Ovary (tissue), 9 donors: ENCODE results near the gene ATP6V1G2. TPM values are rescaled to one million over a fixed set of nuclear protein-coding genes. Genes with fewer than 3 reads are reported as not detected.
"Not testable (repeated sequence)": the region's sequence is repeated elsewhere in the genome, so short reads cannot be mapped to it uniquely, and the experiment has no call there.

ENCODE experiments used
- DNase-seq, 5 donors: peaks; one replicate each; pipeline ENCODE4 v3.0.0-alpha.2; 2019 to 2020
- H3K27ac ChIP-seq, 2 donors: fragments of 200-600 bp; one replicate each; pipeline versions ENCODE4 v1.5.1 to v1.8.0; 2019 to 2022
- H3K27me3 ChIP-seq: fragments of 200-600 bp; one replicate; pipeline ENCODE4 v1.8.0; 2022
- H3K36me3 ChIP-seq: fragments of 200-600 bp; sonication (generic); one replicate; pipeline ENCODE4 v1.5.1; 2019
- H3K4me1 ChIP-seq: one replicate; pipeline ENCODE4 v1.8.1; 2013; ENCODE audit warnings: mild to moderate bottlenecking, moderate library complexity; ENCODE audit not compliant: insufficient read depth
- H3K4me3 ChIP-seq: fragments of 200-600 bp; sonication (generic); one replicate; pipeline ENCODE4 v1.5.1; 2017
- H3K9me3 ChIP-seq, 2 donors: fragments of 200-600 bp in 1 of 2; sonication (generic) in 1 of 2; one replicate each; pipeline versions ENCODE4 v1.5.1 to v1.8.1; 2013 to 2019; ENCODE audit warnings: mild to moderate bottlenecking in 1 of 2, moderate library complexity in 1 of 2
- CTCF ChIP-seq, 3 donors: fragments of 450-650 bp in 2 of 3; fragments of 200-600 bp in 1 of 3; IDR thresholded peaks; one replicate each; pipeline versions ENCODE4 v1.5.1 to v1.8.0; 2016 to 2022; ENCODE audit warnings: antibody characterized with exemption in 3 of 3, mild to moderate bottlenecking in 1 of 3
- EP300 ChIP-seq: sonication (generic); formaldehyde crosslinking; IDR thresholded peaks from one replicate; pipeline ENCODE4 v1.6.1; 2017; ENCODE audit warnings: antibody characterized with exemption
- POLR2A ChIP-seq: fragments of 450-650 bp; IDR thresholded peaks from one replicate; pipeline ENCODE4 v1.6.1; 2017; ENCODE audit warnings: antibody characterized with exemption, mild to moderate bottlenecking, moderate library complexity
- WGBS, 3 donors: extraction: QIAGEN DNeasy Blood & Tissue Kit in 1 of 3; methylation state at CpG; one replicate each; pipeline versions ENCODE4 v1.1.5 to v1.1.7; 2013 to 2017; 5-methylcytosine and 5-hydroxymethylcytosine counted together
- intact Hi-C, 4 donors: fragments of 100-400 bp; cut with DNase I; formaldehyde crosslinking; loops; one replicate each; pipeline versions ENCODE4 v1.11.0 to v1.15.1; 2022 to 2023
- polyA plus RNA-seq, 2 donors: library from polyadenylated mRNA; stranded (reverse); fragments of 200-250 nt in 1 of 2; fragments of 350-450 nt in 1 of 2; fragmentation: Illumina TruSeq in 1 of 2; extraction: RNeasy Lipid Tissue Mini Kit (QIAGEN cat#74804) in 1 of 2; gene quantifications; one replicate each; pipeline ENCODE4 v1.2.3, GENCODE V29; 2013 to 2014
- total RNA-seq, 7 donors: library from RNA; depleted of rRNA in 2 of 7; stranded (reverse); fragments of >200 nt in 2 of 7; fragmentation: NEBNext Ultra II Directional in 3 of 7; extraction: Animal tissue kit (Norgen Biotek cat#: 25700) in 3 of 7; gene quantifications; one replicate each; pipeline versions ENCODE4 v1.1.0 to v1.2.4, GENCODE V29; 2016 to 2023
- donor health status: DM: no; HTN: no; CAD: no; lungs with moderate emphysema.
- donor health status: DM: no; HTN: no; CAD: no.
- donor health status: Bipolar disorder and iron deficiency.
- donor health status: DM: yes; HTN: yes; CAD: no.
- donor health status: DM: no; HTN: no; CAD: no.
- donor health status: DM: yes; HTN: yes; CAD: no.

Gene ATP6V1G2
- total and polyA plus RNA-seq, 9 donors: 0.93 to 9.3 (median 2.5) TPM

- 57 to 70% (median 63%) methylated on average over 4 of the region's 4 CpGs for WGBS, 3 donors
- DNase-seq: no peak
- H3K4me3 ChIP-seq: no peak overlapping the region
Observed at GRCh38 chr6:31510007-31510406, 36.4 kb downstream of the ATP6V1G2 start.

DNA sequence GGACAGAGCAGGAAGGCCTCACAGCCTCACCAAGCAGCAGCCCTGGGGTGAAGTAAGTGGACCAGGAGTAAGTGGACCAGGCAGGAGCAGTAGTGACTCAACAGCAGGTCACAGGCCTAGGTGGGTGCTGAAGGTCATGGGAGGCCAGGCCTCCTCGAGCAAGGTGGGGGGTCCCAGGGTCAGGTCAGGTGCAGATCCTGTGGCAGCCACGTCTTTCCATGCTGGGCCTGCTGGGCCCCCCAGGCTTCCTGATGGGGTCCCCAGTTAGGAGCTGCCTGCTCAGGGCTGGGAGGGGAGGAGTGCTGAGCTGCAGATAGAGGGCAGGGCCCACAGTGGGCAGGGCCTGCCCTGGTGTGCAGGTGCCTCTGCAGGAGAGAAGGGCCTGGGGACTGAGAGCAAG is 37.4 kb downstream of the ATP6V1G2 start:
- H3K27me3 ChIP-seq, H3K4me3 ChIP-seq, intact Hi-C loops, H3K4me1 ChIP-seq, H3K36me3 ChIP-seq, DNase-seq, H3K27ac ChIP-seq, H3K9me3 ChIP-seq: not testable (repeated sequence)
- 38 to 46% (median 38%) methylated on average over 2 of the region's 2 CpGs for WGBS, 3 donors

More at GRCh38 chr6:31510007-31510406, 36.4 kb downstream of the ATP6V1G2 start:
- no peaks in the 10 kb centered on the region for H3K9me3 ChIP-seq
- TF ChIP-seq POLR2A (no peak), CTCF (IDR thresholded peaks at IDR 0.05) (no peak), EP300 (no peak)
- H3K4me1 ChIP-seq: no peaks in the 10 kb centered on the region
- no peaks in the 10 kb centered on the region for H3K36me3 ChIP-seq
- intact Hi-C loops: no loop called here
- no peak overlapping the region for H3K27ac ChIP-seq
- no peaks in the 10 kb centered on the region for H3K27me3 ChIP-seq

DNA sequence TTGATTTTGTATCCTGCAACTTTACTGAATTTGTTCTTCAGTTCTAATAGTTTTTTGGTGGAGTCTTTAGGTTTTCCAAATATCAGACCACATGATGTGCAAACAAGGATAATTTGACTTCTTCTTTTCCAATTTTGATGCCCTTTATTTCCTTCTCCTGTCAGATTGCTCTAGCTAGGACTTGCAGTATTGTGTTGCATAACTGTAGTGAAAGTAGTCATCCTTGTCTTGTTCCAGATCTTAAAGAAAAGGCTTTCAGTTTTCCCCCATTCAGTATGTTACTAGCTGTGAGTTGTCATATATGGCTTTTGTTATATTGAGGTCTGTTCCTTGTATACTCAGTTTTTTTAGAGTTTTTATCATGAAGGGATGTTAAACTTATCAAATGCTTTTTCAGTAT is 43.8 kb downstream of the ATP6V1G2 start:
- no peak overlapping the region for H3K4me3 ChIP-seq
- H3K27me3 ChIP-seq: no peaks in the 10 kb centered on the region
- intact Hi-C loops: no loop called here
- H3K4me1 ChIP-seq: no peaks in the 10 kb centered on the region
- no peak for DNase-seq
- TF ChIP-seq POLR2A: no peak
- TF ChIP-seq CTCF (IDR thresholded peaks at IDR 0.05): no peak
- TF ChIP-seq EP300: no peak
- H3K36me3 ChIP-seq: no peaks in the 10 kb centered on the region
- no peak overlapping the region for H3K27ac ChIP-seq
- no peaks in the 10 kb centered on the region for H3K9me3 ChIP-seq

- H3K27me3 ChIP-seq, H3K4me3 ChIP-seq, H3K9me3 ChIP-seq, DNase-seq, H3K4me1 ChIP-seq, H3K36me3 ChIP-seq, intact Hi-C loops, H3K27ac ChIP-seq: not testable (repeated sequence)
- WGBS, 3 donors: 64 to 73% (median 69%) methylated on average over 1 to 2 of the region's 2 CpGs
Observed at GRCh38 chr6:31499648-31500047, 46.8 kb downstream of the ATP6V1G2 start.

DNA sequence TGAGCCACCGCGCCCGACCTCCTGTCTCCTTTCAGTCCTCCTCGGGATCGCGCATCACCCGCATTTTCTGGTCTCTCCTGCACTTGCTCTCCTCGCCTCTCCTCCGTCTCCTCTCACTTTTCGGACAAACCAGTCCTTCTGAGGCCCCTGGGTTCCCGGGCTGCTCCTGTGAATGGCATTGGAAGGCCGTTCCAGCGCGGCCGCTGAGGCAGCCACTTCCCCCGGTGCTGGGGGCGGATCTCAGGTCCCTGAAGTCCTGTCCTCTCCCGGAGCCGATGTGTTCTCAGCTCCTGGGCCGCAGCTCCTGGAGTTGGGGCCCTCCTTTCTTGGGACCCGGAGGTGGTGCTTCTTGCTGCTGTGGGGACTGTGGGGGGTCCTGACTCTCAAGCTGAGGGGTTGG is 47.7 kb downstream of the ATP6V1G2 start:
- H3K4me3 ChIP-seq: no peak overlapping the region
- DNase-seq: no peak
- 3 to 12% (median 9%) methylated on average over 21 of the region's 21 CpGs for WGBS, 3 donors
- no peak overlapping the region for H3K27ac ChIP-seq
- TF ChIP-seq EP300 (no peak), CTCF (IDR thresholded peaks at IDR 0.05) (no peak), POLR2A (no peak)
- no peaks in the 10 kb centered on the region for H3K36me3 ChIP-seq
- intact Hi-C loops: no loop called here
- H3K4me1 ChIP-seq: no peaks in the 10 kb centered on the region
- no peaks in the 10 kb centered on the region for H3K27me3 ChIP-seq
- no peaks in the 10 kb centered on the region for H3K9me3 ChIP-seq
